Measurements from ENCODE around the gene RND1. TPM values are rescaled to one million over a fixed set of nuclear protein-coding genes. Genes with fewer than 3 reads are reported as not detected.

RND1 gene
- total and polyA plus RNA-seq, 2 of the 13 experiments (the other 11 are each of a cell fraction or from before 2014, with no cell fraction given), result 1.8 to 1.9 TPM

DNA sequence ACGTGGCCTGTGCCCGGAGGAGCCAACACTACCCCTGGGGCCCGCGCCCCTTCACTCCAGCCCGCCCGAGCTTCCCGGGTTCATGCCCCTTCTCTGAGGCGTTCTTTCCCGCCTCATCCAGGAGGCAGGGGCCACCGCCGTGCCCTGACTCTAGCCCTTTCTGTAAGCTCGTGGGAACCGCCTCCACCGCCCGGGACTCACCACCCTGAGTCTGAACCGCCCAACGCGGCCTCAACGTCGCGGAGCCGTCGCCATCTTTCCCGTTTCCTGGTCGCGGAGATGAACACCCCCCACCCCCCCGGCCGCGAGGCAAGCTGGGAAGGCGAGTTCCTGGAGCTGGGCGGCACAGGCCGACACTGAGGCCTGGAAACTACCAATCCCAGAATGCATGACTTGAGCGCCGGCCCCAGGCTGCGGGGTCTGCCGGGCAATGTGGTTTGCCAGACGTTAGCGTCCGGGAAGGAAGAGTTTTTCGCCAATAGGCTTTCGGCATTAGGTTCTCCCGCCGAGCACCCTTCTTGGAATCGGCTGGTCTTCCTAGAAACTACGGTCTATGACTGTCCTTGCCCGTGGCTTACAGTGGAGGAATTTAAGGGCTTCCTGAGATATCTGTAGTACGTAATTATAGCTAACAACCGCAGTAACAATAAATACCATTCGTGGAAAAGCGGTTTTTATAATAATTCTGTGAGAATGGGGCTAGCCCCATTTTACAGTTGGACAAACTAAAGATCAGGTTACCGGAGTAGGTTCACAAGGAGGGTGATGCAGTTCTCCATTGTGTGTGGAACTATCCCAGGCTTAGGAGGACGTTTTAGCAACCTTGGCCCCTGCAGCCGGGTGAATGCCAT lies 13.6 kb downstream of the RND1 start, which contains the start of gene DDX23 (continued):
- TF ChIP-seq, protein P1, sequence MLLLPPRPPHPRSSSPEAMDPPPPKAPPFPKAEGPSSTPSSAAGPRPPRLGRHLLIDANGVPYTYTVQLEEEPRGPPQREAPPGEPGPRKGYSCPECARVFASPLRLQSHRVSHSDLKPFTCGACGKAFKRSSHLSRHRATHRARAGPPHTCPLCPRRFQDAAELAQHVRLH (CRISPR knock-in tag; IDR thresholded peaks at IDR 0.05; ENCODE audit: borderline replicate concordance, low read depth), result no peak
- TF ChIP-seq KLF9 (CRISPR knock-in tag; IDR thresholded peaks at IDR 0.05; ENCODE audit: low read depth) (no peak), POGZ (CRISPR knock-in tag; IDR thresholded peaks at IDR 0.05) (peak; percentile 79), MLLT10 (CRISPR knock-in tag; IDR thresholded peaks at IDR 0.05) (no peak), ZNF260 (CRISPR knock-in tag; IDR thresholded peaks at IDR 0.05; ENCODE audit: borderline replicate concordance, low read depth) (no peak), ZBTB37 (CRISPR knock-in tag; IDR thresholded peaks at IDR 0.05) (peak; percentile 50; the same call in 1 of the 2 replicates), SIN3A (IDR thresholded peaks at IDR 0.05; ENCODE audit: borderline replicate concordance, low read depth, low read length) (no peak), ZNF773 (CRISPR knock-in tag; IDR thresholded peaks at IDR 0.05; ENCODE audit: borderline replicate concordance) (no peak), ZMYM2 (CRISPR knock-in tag; IDR thresholded peaks at IDR 0.05) (no peak), U2AF2 (IDR thresholded peaks at IDR 0.05; ENCODE audit: low read depth, low read length) (no peak), TP53 (CRISPR knock-in tag; conservative IDR thresholded peaks at IDR 0.05) (no peak), ZNF572 (CRISPR knock-in tag; IDR thresholded peaks at IDR 0.05) (peak; percentile 83; the same call in 1 of the 2 replicates), SETDB1 (CRISPR knock-in tag; IDR thresholded peaks at IDR 0.05; ENCODE audit: borderline replicate concordance) (no peak), SSRP1 (CRISPR knock-in tag; IDR thresholded peaks at IDR 0.05) (no peak), ZNF672 (CRISPR knock-in tag; IDR thresholded peaks at IDR 0.05) (no peak), KLF13 (CRISPR knock-in tag; IDR thresholded peaks at IDR 0.05) (no peak), SIX1 (CRISPR knock-in tag; IDR thresholded peaks at IDR 0.05; ENCODE audit: borderline replicate concordance) (no peak; the same call in 1 of the 2 replicates)
- TF ChIP-seq, protein P2, sequence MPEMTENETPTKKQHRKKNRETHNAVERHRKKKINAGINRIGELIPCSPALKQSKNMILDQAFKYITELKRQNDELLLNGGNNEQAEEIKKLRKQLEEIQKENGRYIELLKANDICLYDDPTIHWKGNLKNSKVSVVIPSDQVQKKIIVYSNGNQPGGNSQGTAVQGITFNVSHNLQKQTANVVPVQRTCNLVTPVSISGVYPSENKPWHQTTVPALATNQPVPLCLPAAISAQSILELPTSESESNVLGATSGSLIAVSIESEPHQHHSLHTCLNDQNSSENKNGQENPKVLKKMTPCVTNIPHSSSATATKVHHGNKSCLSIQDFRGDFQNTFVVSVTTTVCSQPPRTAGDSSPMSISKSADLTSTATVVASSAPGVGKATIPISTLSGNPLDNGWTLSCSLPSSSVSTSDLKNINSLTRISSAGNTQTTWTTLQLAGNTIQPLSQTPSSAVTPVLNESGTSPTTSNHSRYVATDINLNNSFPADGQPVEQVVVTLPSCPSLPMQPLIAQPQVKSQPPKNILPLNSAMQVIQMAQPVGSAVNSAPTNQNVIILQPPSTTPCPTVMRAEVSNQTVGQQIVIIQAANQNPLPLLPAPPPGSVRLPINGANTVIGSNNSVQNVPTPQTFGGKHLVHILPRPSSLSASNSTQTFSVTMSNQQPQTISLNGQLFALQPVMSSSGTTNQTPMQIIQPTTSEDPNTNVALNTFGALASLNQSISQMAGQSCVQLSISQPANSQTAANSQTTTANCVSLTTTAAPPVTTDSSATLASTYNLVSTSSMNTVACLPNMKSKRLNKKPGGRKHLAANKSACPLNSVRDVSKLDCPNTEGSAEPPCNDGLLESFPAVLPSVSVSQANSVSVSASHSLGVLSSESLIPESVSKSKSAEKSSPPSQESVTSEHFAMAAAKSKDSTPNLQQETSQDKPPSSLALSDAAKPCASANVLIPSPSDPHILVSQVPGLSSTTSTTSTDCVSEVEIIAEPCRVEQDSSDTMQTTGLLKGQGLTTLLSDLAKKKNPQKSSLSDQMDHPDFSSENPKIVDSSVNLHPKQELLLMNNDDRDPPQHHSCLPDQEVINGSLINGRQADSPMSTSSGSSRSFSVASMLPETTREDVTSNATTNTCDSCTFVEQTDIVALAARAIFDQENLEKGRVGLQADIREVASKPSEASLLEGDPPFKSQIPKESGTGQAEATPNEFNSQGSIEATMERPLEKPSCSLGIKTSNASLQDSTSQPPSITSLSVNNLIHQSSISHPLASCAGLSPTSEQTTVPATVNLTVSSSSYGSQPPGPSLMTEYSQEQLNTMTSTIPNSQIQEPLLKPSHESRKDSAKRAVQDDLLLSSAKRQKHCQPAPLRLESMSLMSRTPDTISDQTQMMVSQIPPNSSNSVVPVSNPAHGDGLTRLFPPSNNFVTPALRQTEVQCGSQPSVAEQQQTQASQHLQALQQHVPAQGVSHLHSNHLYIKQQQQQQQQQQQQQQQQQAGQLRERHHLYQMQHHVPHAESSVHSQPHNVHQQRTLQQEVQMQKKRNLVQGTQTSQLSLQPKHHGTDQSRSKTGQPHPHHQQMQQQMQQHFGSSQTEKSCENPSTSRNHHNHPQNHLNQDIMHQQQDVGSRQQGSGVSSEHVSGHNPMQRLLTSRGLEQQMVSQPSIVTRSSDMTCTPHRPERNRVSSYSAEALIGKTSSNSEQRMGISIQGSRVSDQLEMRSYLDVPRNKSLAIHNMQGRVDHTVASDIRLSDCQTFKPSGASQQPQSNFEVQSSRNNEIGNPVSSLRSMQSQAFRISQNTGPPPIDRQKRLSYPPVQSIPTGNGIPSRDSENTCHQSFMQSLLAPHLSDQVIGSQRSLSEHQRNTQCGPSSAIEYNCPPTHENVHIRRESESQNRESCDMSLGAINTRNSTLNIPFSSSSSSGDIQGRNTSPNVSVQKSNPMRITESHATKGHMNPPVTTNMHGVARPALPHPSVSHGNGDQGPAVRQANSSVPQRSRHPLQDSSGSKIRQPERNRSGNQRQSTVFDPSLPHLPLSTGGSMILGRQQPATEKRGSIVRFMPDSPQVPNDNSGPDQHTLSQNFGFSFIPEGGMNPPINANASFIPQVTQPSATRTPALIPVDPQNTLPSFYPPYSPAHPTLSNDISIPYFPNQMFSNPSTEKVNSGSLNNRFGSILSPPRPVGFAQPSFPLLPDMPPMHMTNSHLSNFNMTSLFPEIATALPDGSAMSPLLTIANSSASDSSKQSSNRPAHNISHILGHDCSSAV (CRISPR knock-in tag; IDR thresholded peaks at IDR 0.05; ENCODE audit: borderline replicate concordance), result no peak; the same call in 1 of the 2 replicates

Measured in HepG2 (cell line).